NCI-H146 treated with DMSO at 0.1 percent for 48 hours (cell line): Measurements from ENCODE around the gene MS4A1.
"Not testable (repeated sequence)": the region's sequence is repeated elsewhere in the genome, so short reads cannot be mapped to it uniquely, and the experiment has no call there.

Source experiments
- DNase-seq: peaks from one replicate; lab custom pipeline; 2025; ENCODE audit not compliant: unreplicated experiment; lab: John Stamatoyannopoulos, UW

Gene MS4A1

DNA sequence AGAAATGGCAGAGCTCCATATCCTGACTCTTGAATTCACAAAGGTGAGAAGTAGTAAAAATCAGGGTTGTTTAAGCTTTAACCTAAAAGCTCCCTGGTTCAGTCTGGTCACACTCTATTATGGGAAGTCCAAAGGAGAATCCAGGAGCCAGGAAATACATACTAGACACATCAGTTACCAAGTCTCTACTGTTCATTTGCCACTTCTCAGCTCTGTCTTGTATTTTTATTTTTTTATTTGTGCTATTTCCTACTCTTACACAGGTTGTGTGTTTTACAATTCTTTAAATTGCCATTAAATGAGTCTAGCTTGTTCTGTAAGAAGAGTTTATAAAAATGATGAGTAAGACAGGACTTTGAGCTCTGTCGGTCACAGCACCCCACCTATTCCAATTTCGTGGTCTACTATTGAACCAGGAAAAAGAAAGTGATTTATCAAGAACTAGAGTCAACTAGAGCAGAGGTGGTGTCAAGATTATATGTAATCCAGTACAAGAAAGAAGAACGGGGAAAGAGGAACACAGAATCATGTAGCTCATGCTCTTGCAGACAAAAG is 46.7 kb downstream of the MS4A1 start:
- no peak for DNase-seq

GRCh38 chr11:60504219-60504905 is 48.7 kb downstream of the MS4A1 start:
- no peak for DNase-seq

DNA sequence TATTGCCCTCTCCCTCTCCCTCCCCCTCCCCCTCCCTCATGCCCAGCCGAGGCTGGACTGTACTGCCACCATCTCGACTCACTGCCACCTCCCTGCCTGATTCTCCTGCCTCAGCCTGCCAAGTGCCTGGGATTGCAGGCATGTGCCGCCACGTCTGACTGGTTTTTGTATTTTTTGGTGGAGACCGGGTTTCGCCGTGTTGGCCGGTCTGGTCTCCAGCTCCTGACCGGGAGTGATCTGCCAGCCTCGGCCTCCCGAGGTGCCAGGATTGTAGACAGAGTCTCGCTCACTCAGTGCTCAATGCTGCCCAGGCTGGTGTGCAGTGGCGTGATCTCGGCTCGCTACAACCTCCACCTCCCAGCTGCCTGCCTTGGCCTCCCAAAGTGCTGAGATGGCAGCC is 54.0 kb downstream of the MS4A1 start:
- not testable (repeated sequence) for DNase-seq

GRCh38 chr11:60510209-60510608 is 54.6 kb downstream of the MS4A1 start:
- DNase-seq, result not testable (repeated sequence)

DNA sequence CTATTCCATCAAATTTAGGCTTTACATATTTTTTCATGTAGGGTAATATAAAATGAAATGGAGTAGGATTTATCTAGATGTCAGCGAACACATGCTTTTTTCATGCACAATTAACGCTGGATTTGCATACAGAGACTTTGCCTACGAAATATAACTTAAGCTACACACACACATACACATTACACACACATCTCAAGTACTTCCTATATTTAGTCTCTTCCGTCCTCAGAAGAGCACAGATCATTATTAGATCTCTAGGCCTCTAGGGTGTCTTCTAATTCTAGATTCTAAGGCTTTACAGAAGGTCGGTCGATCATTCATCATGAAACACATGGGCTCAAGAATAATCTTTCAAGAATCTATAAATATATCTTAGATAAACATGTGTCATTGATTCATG is 55.7 kb downstream of the MS4A1 start:
- no peak for DNase-seq

- no peak for DNase-seq
Observed at GRCh38 chr11:60512651-60513225, 57.1 kb downstream of the MS4A1 start.

DNA sequence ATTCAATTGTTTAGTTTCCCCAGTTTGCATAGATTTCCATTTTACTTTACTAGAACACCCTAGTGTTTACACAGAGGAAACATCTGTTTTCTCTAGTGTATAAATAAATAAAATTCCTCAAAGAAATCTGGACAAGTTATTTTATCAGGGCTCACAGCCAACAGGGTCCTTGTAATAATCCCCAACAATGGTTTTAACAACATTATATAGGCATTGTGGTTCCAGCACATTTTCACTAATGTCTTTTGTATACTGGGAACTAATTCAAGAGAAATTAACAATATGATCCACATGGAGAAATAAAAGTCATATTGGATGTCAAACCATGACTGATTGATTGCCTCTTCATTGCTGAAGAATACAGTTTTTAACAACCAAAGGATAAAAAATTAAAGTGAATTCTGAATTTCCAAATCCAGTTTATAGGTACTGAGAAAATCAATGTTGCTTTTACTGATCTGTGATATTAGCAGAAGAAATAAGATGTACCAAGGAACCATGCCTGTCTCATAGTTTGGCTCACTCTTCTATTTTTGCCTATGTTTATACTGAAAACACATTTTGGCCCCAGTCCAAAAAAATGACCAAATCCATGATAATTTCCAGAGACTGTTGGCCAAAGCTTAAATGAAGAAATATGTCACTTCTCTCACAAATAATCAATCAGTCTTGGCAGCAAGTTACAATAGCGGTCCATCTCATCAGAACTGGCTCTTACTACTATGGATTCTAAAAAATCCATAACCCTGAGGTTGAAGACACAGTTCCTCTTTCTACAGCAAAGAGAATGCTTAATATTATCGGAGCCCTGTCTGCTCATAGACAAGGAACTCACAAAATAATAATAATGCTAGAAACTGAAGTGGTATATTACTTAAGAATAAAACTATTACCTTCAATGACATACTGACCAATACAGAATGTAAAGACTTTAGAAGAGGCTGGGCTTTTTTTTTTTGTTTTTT is 58.1 kb downstream of the MS4A1 start:
- no peak for DNase-seq

GRCh38 chr11:60515144-60515855 is 59.7 kb downstream of the MS4A1 start, which contains the start of gene MS4A13:
MS4A13 (plus strand) TSS chr11:60515392; CDS start chr11:60518084, 2,692 bp downstream.
- DNase-seq, result no peak
